Stomach (tissue), 4 donors: Measurements from ENCODE around the gene PWP2.
"Not testable (repeated sequence)": the region's sequence is repeated elsewhere in the genome, so short reads cannot be mapped to it uniquely, and the experiment has no call there.

Experiments used
- CTCF ChIP-seq, 7 experiments: fragments of 450-650 bp in 4 of 7; fragments of 200-600 bp in 3 of 7; sonication (generic) in 3 of 7; IDR thresholded peaks; one replicate each; pipeline ENCODE4 v1.5.1; 2016 to 2019; ENCODE audit warnings: antibody characterized with exemption in 7 of 7, control low read depth in 2 of 7, mild to moderate bottlenecking in 1 of 7
- POLR2A ChIP-seq, 4 donors: fragments of 450-650 bp; IDR thresholded peaks; one replicate each; pipeline ENCODE4 v1.6.1; 2016; ENCODE audit warnings: antibody characterized with exemption in 4 of 4, control low read depth in 2 of 4, mild to moderate bottlenecking in 1 of 4, moderate library complexity in 1 of 4

- not testable (repeated sequence) for TF ChIP-seq CTCF, POLR2A (IDR thresholded peaks at IDR 0.05)
Measured at GRCh38 chr21:44133715-44134057, 26.5 kb downstream of the PWP2 start.
